Stomach (tissue), 9 donors: Measurements from ENCODE around the gene TNS3. TPM values are rescaled to one million over a fixed set of nuclear protein-coding genes. Genes with fewer than 3 reads are reported as not detected.
A peak's percentile ranks its signal among the peaks of the same experiment; 100 is the strongest.

Experiments used
- DNase-seq, 2 donors: peaks; one replicate each; pipeline versions ENCODE4 v3.0.0 to v3.0.0-alpha.2; 2013 to 2019
- H3K27ac ChIP-seq, 5 donors: fragments of 200-600 bp in 4 of 5; sonication (generic) in 4 of 5; one replicate each; pipeline ENCODE4 v1.5.1; 2013 to 2019; ENCODE audit warnings: mild to moderate bottlenecking in 1 of 5, moderate library complexity in 1 of 5
- H3K27me3 ChIP-seq, 3 donors: fragments of 200-600 bp; sonication (generic); one replicate each; pipeline ENCODE4 v1.5.1; 2017 to 2019; ENCODE audit warnings: mixed run types in 1 of 3
- H3K36me3 ChIP-seq, 4 donors: fragments of 200-600 bp; sonication (generic); 1 replicate in 3 of 4; 2 replicates in 1 of 4; pipeline ENCODE4 v1.5.1; 2016 to 2019
- H3K4me1 ChIP-seq, 4 donors: fragments of 200-600 bp; sonication (generic); one replicate each; pipeline ENCODE4 v1.5.1; 2016 to 2019
- H3K4me3 ChIP-seq, 4 donors: fragments of 200-600 bp; sonication (generic) in 3 of 4; one replicate each; pipeline ENCODE4 v1.5.1; 2016 to 2019; ENCODE audit warnings: mild to moderate bottlenecking in 1 of 4
- H3K9me3 ChIP-seq, 4 donors: fragments of 200-600 bp; sonication (generic); one replicate each; pipeline ENCODE4 v1.5.1; 2016 to 2019
- EP300 ChIP-seq: sonication (generic); formaldehyde crosslinking; IDR thresholded peaks from one replicate; pipeline ENCODE4 v1.6.1; 2017; ENCODE audit warnings: antibody characterized with exemption
- POLR2A ChIP-seq, 4 donors: fragments of 450-650 bp; IDR thresholded peaks; one replicate each; pipeline ENCODE4 v1.6.1; 2016; ENCODE audit warnings: antibody characterized with exemption in 4 of 4, control low read depth in 2 of 4, mild to moderate bottlenecking in 1 of 4, moderate library complexity in 1 of 4
- POLR2AphosphoS5 ChIP-seq, 3 donors: sonication (generic); formaldehyde crosslinking; IDR thresholded peaks; one replicate each; pipeline ENCODE4 v1.6.1; 2016; ENCODE audit warnings: antibody characterized with exemption in 3 of 3
- WGBS, 5 donors: extraction: QIAGEN DNeasy Blood & Tissue Kit in 3 of 5; methylation state at CpG; one replicate each; pipeline versions ENCODE4 v1.1.5 to v1.1.7; 2013 to 2018; 5-methylcytosine and 5-hydroxymethylcytosine counted together
- intact Hi-C: fragments of 100-400 bp; cut with DNase I; formaldehyde crosslinking; loops from one replicate; pipeline ENCODE4 v1.15.1; 2023; ENCODE audit warnings: low total_unique reads
- polyA plus RNA-seq, 3 donors: library from polyadenylated mRNA; stranded (reverse); fragments of 200-250 nt; gene quantifications; one replicate each; pipeline ENCODE4 v1.2.3, GENCODE V29; 2013
- total RNA-seq, 5 donors: library from RNA; depleted of rRNA; stranded (reverse); fragments of >200 nt; gene quantifications; one replicate each; pipeline versions ENCODE4 v1.1.0 to v1.2.3, GENCODE V29; 2014 to 2016
- TF ChIP-seq, protein P1 (sequence below), 7 experiments: fragments of 450-650 bp in 4 of 7; fragments of 200-600 bp in 3 of 7; sonication (generic) in 3 of 7; IDR thresholded peaks; one replicate each; pipeline ENCODE4 v1.5.1; 2016 to 2019; ENCODE audit warnings: antibody characterized with exemption in 7 of 7, control low read depth in 2 of 7, mild to moderate bottlenecking in 1 of 7
- donor health status: healthy with polysubstance abuse.
- donor health status: Bipolar disorder and iron deficiency.
- donor health status: healthy.

The TNS3 gene
- total and polyA plus RNA-seq, 8 donors = 10.0 to 105 (median 41.0) TPM

DNA sequence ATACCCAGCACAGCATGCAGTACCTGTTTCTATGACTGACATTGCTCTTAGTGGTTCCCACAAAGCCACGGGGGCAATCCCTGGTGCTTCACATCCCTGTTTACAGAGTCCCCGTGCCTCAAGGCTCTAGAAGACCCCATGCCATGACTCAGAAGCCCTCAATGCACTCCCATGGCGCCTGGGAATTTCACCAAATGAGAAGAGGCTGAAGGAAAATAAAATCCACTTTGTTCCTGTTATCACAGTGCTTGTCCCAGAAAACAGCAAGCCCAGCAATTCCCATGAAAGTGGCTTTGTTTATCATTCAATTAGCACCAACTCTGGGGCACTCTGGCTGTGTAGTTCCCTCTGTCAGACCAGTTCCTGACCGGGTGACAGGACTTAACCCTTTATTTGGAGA lies 268.3 kb downstream of the TNS3 start:
- Histone ChIP-seq H3K27ac (peak overlapping the region in 3 of 5 donors; percentile 2 to 66 (median 38)), H3K4me1 (peaks cover 19 to 28% (median 23%) of the 10 kb centered on the region in 4 donors), H3K27me3 (no peaks in the 10 kb centered on the region), H3K36me3 (peaks cover 3 to 34% (median 24%) of the 10 kb centered on the region in 4 donors), H3K4me3 (no peak overlapping the region), H3K9me3 (no peaks in the 10 kb centered on the region)
- peak in 1 of 2 donors; percentile 62 for DNase-seq
- intact Hi-C loops = no loop called here
- WGBS, 5 donors = 23 to 50% (median 39%) methylated on average over 4 of the region's 4 CpGs
- TF ChIP-seq POLR2AphosphoS5 (IDR thresholded peaks at IDR 0.05) = no peak
- TF ChIP-seq, protein P1, sequence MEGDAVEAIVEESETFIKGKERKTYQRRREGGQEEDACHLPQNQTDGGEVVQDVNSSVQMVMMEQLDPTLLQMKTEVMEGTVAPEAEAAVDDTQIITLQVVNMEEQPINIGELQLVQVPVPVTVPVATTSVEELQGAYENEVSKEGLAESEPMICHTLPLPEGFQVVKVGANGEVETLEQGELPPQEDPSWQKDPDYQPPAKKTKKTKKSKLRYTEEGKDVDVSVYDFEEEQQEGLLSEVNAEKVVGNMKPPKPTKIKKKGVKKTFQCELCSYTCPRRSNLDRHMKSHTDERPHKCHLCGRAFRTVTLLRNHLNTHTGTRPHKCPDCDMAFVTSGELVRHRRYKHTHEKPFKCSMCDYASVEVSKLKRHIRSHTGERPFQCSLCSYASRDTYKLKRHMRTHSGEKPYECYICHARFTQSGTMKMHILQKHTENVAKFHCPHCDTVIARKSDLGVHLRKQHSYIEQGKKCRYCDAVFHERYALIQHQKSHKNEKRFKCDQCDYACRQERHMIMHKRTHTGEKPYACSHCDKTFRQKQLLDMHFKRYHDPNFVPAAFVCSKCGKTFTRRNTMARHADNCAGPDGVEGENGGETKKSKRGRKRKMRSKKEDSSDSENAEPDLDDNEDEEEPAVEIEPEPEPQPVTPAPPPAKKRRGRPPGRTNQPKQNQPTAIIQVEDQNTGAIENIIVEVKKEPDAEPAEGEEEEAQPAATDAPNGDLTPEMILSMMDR (IDR thresholded peaks at IDR 0.05) = no peak
- no peak for TF ChIP-seq EP300
- no peak for TF ChIP-seq POLR2A (IDR thresholded peaks at IDR 0.05)

DNA sequence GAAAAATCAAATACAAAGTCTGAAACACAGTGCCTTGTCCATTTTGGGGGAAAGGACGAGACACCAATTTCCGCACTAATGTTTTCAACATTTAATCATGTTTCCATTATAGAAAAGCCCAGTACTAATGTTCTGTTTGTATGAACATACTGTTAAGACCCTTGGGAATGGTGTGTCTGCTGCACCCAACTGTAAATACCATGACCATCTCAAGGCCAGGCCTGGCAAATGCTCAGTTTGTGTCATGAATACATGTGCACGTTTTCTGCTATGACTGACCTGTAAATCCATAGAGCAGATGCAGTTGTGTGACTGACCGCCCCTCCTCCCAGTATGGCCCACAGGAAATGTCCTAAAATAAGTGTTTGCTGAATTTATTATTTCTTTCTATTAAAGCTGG lies 270.0 kb downstream of the TNS3 start:
- Histone ChIP-seq H3K27me3 (no peaks in the 10 kb centered on the region), H3K4me1 (peaks cover 19 to 28% (median 23%) of the 10 kb centered on the region in 4 donors), H3K9me3 (no peaks in the 10 kb centered on the region), H3K4me3 (no peak overlapping the region), H3K27ac (no peak overlapping the region), H3K36me3 (peaks cover 0 to 22% (median 17%) of the 10 kb centered on the region in 4 donors)
- WGBS, 5 donors = 89 to 95% (median 92%) methylated on average over 4 of the region's 4 CpGs
- DNase-seq = no peak
- TF ChIP-seq, protein P1 (IDR thresholded peaks at IDR 0.05) = no peak
- TF ChIP-seq EP300 = no peak
- no peak for TF ChIP-seq POLR2A (IDR thresholded peaks at IDR 0.05)
- no peak for TF ChIP-seq POLR2AphosphoS5 (IDR thresholded peaks at IDR 0.05)
- intact Hi-C loops = no loop called here

DNA sequence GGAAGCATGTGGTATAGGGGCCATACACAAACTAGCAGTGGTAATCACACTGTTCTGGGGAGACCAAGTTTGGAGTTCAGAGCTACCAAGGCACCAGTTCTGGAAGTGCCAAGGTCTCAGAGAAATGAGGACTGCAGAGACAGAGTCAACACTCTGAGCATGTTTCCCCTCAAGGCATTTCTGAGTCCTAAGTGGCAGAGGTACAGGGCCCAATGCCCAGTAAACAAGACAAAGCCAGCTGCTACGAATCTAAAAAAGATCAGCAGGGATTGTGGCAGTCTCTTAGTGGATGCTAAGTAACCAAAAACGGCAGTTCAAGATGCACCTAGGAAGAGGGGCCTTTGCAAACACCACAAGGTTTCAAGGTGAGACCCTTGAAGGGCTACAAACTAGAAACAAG lies 271.9 kb downstream of the TNS3 start:
- Histone ChIP-seq H3K4me1 (peaks cover 7 to 23% (median 14%) of the 10 kb centered on the region in 4 donors), H3K4me3 (no peak overlapping the region), H3K9me3 (no peaks in the 10 kb centered on the region), H3K36me3 (peaks cover 0 to 24% (median 19%) of the 10 kb centered on the region in 4 donors), H3K27me3 (no peaks in the 10 kb centered on the region), H3K27ac (no peak overlapping the region)
- intact Hi-C loops = no loop called here
- TF ChIP-seq POLR2AphosphoS5 (IDR thresholded peaks at IDR 0.05) = no peak
- TF ChIP-seq, protein P1 (IDR thresholded peaks at IDR 0.05) = no peak
- TF ChIP-seq EP300 = no peak
- TF ChIP-seq POLR2A (IDR thresholded peaks at IDR 0.05) = no peak
- 43 to 56% (median 52%) methylated on average over 2 of the region's 2 CpGs for WGBS, 5 donors
- no peak for DNase-seq

DNA sequence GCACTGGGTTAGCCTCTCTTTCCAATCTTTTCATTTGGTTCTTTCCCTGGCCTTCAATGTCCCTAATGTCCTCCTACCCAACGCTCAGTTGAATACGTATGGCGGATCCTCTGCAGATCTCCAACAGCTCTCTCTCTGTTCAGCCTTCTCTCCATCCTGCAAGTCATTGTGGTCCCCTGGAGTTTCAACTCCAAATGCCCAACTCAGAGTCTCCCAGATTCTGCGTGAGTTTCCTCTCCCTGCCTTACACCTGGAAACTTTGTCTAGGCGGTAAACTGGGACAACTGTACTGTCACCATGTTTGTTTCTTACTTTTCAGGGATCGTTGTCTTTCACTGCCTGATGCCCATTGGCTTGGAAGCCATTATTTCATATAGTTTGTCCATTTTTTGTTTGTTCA lies 273.1 kb downstream of the TNS3 start:
- Histone ChIP-seq H3K4me3 (no peak overlapping the region), H3K36me3 (peaks cover 4 to 36% (median 30%) of the 10 kb centered on the region in 4 donors), H3K9me3 (no peaks in the 10 kb centered on the region), H3K4me1 (peaks cover 0 to 11% (median 2%) of the 10 kb centered on the region in 4 donors), H3K27ac (no peak overlapping the region), H3K27me3 (no peaks in the 10 kb centered on the region)
- 96 to 99% (median 97%) methylated on average over 6 of the region's 6 CpGs for WGBS, 5 donors
- TF ChIP-seq, protein P1 (IDR thresholded peaks at IDR 0.05) = no peak
- TF ChIP-seq POLR2A (IDR thresholded peaks at IDR 0.05) = no peak
- TF ChIP-seq POLR2AphosphoS5 (IDR thresholded peaks at IDR 0.05) = no peak
- no peak for TF ChIP-seq EP300
- DNase-seq = no peak
- intact Hi-C loops = no loop called here
